GM12801 (cell line): ENCODE data around the gene MN1.

ENCODE experiments used
- CTCF ChIP-seq: IDR thresholded peaks from one replicate; pipeline ENCODE4 v1.5.1; 2011; ENCODE audit warnings: control low read depth; ENCODE audit not compliant: insufficient read length; ENCODE audit errors: extremely low read depth

MN1 gene

GRCh38 chr22:27748349-27748748 is 53.2 kb downstream of the MN1 start:
- TF ChIP-seq CTCF = no peak

- no peak for TF ChIP-seq CTCF
Observed at GRCh38 chr22:27747396-27748221, 53.9 kb downstream of the MN1 start.

GRCh38 chr22:27746918-27747317 is 54.6 kb downstream of the MN1 start:
- no peak for TF ChIP-seq CTCF

DNA sequence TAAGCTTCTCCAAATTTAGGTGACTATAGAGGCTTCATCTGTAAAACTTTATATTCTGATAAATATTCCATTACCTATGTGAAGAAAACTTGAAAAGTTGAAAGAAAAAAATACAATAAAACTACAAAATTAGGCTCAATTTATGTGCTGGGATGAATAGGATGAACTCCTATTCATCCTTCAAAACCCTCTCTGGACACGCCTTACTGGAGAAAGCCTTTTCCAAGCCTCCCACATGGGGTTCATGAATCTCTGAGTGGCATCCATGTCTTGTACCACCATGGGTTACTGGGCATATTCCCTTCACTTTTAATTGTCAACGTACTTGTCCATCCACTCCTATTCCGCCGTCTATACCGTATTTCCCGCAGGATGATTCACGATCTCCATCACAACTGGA is 55.7 kb downstream of the MN1 start:
- TF ChIP-seq CTCF = no peak

- no peak for TF ChIP-seq CTCF
Observed at GRCh38 chr22:27745154-27745553, 56.4 kb downstream of the MN1 start.

GRCh38 chr22:27740202-27740748 is 61.3 kb downstream of the MN1 start:
- no peak for TF ChIP-seq CTCF

DNA sequence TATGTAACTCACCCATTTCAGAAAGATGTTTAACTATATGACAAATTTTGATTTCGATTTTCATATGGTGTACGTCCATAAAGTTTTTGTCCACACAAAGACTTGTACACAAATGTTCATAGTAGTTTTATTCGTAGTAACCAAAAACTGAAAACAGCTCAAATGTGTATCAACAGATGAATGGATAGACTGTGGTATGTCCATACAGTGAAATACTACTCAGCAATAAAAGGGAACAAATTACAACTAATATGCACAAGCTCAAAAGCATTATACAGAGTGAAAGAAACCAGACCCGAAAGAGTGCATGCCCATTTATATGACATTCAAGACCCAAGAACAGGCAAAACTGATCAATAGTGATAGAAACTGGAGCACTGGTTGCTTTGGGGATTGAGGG is 64.0 kb downstream of the MN1 start:
- no peak for TF ChIP-seq CTCF
